NCI-H748 treated with DMSO at 0.1 percent for 48 hours (cell line): ENCODE results near the gene ADNP2.

ENCODE experiments used
- DNase-seq: peaks from one replicate; lab custom pipeline; 2025; lab: John Stamatoyannopoulos, UW

The ADNP2 gene

DNA sequence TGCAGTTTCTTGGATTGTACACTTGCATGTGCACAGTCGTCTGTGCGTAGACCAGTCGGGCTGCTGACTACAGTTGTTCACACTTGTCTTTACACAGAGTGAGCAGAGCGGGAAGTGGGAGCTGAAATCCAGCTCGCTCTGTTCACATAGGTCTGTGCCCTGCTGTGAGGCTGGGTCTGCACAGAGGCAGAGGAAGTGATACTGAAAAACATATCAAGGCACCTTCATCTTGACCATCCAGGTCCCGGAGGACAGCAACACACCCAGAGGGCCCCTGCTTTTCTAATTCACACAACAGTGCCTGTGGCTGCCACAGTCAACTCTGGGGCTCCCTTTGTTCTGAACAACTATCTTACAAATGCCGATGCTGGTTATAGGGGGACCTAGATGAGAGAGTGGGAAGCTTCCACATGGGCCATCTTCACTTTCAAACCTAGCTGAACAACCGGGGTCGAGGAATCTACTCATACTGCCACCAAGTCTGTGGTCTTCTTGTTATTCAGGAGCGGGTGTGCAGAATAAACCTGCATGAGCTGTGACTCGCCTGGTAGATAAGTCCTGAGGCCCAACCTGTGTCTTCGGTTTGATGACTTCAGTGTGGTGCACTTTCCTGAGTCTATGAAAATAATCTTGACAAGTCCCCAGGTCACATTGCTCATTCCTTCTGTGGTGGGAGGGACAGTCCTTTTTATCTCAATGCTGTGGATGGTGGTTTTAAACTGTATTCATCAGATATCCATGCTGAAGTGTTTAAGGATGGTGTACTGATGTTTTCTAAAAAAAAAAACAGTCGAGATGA, 3.5 kb upstream of the ADNP2 start:
- DNase-seq = no peak

DNA sequence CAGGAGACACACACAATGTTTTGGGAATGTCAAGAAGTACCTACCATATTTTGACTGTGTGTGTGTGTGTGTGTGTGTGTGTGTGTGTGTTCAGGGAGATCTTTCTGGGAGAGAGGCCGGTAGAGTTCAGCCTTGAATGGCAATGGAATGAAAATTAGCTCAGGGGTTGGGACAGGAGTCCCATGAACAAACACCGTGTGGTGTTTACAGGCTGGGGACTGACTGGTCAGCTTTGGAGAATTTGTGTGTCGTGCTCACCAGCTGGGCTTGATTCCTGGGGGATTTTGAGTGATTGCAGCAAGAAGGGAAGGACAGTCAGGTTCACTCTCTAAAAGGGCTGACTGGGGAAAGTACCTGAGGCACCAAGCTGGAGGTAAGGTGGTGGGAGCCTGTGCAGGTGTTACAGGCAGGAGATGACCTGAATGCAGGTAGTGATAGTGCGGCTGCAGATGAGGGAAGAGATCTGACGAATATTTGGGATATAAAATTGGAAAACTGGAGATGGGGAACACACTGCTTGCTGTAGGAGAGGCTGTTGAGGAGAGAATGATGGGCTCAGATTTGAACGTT, 2.5 kb upstream of the ADNP2 start:
- DNase-seq = no peak

DNA sequence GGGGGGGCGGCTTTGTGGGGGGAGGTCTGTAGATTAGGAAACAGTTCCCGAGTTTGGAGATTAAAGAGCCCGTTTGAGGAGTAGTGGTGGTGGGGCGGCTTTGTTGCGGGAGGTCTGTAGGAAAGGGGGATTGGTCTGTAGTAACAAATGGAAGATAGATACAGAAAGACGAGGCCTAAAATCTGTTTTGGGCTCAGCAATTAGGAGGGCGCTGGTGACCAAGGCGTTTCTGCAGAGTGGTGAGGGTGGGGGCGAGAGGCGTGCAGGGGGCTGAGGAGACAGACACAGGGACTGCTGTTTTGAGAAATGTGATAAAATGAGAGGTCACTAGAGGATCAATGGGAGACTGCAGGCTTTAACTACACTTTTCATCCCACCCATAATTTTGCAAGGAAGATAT, 1.6 kb upstream of the ADNP2 start:
- DNase-seq = no peak

DNA sequence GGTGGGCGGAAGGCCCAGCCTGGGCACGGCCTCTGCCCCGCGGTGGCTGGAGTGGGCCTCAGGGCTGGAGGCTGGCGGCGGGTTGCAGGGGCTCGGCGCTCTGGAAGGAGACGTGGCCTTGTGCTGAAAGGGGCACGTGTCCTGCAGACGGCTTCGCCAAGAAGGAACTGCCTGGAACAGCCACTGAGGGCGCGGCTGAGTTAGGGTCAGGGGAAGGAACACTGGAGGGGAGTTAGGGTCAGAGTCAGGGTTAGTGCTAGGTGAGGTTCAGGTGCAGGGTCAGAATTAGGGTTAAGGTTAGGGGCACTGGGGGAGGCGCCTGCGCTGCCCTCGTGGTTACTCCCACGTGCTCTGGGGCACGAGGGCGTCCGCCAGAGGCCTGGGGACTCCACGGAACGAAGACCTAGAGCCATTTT, 933 bp upstream of the ADNP2 start:
- no peak for DNase-seq

DNA sequence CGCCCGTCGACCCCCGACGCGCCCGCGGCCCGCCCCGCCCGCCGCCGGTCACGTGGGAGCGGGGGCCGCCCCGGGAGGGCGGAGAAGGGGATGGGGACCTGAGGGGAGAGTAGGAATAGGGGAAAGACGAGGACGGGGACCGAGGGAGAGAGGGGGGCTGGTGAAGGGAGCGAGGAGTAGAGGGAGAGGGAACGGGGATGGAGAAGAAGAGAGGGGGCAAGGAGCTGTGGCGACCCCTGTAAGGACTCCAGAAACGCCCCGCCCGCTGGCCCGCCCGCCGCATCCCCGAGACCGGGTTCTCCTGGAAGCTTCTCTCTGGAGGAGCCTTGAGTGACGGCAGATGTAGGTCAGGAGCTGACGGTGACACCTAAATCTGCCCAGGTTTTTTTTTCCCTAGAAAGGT, 615 bp downstream of the ADNP2 start:
- DNase-seq = peak; percentile 17

DNA sequence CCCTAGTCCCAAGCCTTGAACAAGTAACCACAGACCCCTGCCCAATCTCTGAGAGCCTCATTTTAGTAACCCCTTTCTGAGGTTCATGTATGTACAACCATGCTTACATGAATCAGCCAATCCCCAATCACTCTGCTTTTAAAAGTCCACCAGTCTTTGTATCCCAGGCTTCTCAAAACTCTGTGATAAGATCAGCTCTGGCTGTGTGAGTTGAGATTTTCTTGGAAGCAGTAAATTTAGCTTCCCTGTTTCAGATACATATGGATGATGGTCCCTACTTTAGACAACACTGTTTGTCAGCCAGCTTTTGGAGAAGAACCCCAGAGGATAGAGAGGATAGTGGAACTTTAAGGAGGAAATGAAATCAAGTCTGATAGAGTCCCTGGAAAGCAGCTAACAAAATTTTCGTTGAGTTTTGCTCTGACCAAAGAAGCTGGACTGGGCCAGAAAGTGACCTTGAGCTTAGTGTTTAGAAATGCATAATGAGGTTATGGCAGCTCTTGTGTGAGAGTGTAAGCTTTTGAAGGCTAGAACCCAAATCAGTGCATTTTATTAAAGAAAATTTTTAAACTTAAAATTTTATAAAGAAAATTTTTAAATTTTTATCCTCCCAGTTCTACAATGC, 3.7 kb downstream of the ADNP2 start:
- DNase-seq = no peak

DNA sequence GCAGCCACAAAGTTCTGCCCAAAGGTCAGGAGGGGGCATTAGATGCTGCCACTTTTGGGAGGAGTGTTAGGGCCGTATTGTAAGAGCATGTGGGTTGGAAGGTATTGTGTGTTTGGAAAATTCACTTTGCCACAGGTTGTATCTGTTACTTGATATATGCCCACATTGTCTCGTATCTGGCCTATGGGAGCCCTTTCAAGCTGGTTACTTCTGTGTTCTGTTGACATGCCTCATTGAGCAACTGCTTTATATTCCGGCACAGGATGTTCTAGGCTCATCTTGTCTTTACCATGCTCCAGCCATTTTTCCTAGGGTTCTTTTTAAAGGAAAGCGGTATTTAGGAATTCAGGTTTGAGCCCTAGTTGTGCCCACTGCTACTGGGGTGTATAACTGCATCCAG, 6.0 kb downstream of the ADNP2 start:
- DNase-seq = no peak

DNA sequence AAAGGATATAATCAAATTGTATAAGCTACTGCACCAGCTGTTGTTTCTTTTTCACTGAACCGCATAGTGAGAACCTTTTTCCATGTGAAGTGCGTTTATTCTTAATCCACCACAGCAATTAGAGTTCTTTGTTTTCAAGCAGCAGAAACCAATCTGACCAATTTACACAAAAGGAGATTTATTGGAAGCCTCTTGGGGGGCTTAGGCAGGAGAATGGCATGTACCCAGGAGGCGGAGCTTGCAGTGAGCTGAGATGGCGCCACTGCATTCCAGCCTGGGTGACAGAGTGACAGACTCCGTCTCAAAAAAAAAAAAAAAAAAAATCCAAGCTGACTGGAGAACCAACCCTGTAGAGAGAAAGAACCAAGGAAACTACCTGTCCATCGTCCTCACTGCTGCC, 10.0 kb downstream of the ADNP2 start:
- DNase-seq = no peak

DNA sequence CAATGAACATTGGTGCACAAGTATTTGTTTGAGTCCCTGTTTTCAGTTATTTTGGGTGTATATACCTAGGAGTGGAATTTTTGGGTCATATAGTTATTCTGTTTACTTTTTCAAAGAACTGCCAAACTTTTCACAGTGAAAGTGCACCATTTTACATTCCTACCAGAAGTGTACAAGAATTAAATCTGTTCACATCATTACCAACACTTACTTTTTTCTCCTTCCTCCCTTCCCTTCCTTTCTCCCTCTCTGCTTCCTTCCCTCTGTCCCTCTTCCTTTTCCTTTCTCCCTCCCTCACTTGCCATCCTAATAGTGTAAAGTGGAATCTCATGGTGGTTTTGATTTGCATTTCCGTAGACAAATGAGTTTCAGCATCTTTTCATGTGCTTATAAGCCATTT, 11.9 kb downstream of the ADNP2 start:
- DNase-seq = no peak

DNA sequence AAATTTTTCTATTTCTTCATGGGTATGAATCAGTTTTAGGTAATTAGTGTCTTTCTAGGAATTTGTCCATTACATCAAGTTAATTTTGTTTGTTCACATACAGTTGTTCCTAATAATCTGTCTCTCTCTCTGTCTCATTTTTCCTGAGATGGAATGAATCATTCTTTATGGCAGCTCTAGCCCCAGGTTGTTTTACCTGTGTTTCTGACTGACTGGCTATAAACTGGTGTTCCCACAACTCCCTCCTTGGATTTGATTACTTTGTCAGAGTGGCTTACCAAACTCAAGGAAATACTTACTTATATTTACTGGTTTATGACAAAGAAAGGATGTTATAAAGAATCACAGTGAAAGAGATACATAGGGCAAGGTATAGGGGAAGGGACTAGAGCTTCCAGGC, 15.1 kb downstream of the ADNP2 start:
- no peak for DNase-seq

DNA sequence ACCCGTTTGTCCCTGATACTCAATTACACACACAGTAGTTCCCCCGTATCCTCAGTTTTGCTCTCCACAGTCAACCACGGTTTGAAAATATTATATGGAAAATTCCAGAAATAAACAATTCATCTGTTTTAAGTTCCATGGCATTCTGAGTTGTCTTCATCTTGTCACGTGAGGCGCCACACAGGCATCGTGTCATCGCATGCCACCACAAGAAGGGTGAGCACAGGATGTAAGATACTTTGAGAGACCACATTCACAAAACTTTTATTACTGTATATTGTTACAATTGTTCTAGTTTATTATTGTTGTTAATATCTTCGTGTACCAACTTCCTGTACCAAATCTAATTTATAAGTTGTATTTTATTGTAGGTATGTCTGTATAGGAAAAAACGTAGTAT, 17.7 kb downstream of the ADNP2 start:
- DNase-seq = no peak

DNA sequence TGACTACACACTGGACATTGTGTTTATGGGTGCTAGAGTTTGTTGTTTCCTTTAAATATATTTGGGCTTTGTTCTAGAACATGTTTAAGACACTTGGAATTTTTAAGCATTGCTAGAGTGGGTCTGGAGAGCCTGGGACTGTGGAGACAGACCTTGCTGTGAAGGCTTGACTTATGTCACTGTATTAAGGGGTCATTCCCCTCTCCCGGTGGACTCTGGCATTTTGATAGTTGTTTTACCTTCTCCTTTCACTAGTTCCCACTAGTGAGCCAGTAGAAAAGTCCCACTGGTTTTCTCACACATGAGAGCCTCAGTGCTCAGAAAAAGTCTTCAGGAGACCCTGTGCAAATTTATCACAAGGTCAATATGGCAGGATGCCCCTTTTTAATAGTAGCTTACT, 18.6 kb downstream of the ADNP2 start:
- no peak for DNase-seq

DNA sequence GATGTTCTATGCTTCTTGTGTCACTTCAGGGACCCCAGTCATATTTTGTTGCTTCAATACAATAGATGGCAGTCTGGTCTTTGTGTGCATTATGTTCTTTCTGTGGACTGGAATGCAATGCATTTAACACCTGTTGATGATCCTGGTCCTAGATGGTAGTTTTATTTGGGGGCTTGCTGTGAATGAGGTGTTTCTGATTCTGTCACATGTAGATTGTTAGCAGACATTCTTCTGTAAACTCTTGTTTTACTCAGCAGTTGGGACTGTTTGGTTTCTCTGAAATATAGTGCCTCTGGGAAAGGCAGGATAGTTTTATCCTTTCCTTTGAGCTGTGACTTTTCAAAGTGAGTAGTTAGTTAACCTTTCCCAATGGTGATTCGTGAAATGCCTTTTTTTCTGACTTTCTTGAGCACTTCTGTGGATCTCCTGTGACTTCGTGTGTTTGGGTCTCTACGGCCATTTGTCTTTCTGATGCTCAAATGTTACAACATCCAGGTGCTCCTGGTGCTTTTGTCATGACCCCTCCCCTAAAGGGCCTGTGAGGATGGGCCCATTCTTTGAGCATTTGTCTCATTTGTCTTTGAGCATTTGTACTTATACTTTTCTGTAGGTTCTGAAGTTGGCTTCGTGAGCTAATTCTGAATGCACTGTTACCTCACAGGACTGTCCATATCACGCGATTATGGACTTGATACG, 20.8 kb downstream of the ADNP2 start:
- DNase-seq = no peak

DNA sequence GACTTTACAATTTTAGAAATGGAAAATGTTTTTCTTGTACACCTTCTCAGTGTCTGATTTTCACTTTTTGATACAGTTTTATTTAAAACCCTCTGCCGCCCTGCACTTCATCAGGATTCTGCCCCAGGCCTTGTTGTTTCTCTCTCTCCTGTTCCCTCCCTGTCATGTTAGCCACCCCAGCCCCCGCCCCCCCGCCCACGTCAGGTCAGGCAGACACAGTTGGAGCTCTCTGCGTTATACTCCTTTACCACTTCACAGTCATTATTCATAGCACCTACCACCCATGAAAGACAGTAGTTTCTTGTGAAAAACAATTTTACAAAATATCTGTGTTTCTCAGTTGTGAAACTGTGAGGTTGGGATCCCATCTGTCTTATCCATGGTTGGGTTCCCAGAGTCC, 21.5 kb downstream of the ADNP2 start:
- DNase-seq = no peak

DNA sequence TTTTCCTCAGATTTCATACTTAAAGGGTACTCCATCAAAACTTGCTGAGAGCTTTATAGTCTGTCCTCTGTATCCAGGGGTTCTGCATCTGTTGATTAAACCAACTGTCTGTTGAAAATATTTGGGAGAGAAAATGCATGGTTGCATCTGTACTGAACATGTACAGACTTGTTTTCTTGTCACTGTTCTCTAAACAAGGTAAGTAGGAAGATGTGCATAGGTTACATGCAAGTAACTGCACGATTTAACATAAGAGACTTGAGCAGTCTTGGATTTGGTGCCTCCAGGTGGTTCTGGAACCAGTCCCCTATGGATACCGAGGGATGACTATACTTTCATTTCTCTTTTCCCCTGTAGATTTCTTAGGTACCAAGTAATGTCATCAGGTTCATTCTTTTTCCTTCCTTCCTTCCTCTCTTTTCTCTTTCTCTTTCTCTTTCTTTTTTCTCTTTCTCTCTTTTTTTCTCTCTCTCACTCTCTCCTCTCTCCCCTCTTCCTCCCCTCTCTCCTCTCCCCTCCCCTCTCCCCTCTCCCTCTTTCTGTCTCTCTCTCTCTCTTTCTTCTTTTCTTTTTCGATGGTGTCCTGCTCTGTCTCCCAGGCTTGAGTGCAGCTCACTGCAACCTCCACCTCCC, 23.2 kb downstream of the ADNP2 start:
- DNase-seq = no peak

DNA sequence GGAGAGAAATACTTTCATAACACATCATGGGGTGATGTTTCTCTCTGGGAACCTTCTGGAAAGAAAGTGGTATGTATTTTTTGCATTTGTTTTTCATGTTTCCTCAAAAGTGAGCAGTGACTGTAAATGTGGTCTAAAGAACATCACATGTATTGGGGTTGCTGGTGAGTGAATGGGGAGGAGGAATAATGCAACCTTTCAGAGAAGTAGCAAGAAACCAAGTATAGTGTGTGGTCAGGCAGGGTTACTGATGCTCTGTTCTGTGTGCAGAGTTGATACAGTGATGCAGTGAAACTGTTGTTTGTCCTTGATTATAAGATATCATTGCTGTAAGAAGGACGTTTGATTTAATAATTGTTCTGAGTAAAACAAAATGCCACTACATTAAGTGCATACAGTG, 24.1 kb downstream of the ADNP2 start:
- DNase-seq = no peak

DNA sequence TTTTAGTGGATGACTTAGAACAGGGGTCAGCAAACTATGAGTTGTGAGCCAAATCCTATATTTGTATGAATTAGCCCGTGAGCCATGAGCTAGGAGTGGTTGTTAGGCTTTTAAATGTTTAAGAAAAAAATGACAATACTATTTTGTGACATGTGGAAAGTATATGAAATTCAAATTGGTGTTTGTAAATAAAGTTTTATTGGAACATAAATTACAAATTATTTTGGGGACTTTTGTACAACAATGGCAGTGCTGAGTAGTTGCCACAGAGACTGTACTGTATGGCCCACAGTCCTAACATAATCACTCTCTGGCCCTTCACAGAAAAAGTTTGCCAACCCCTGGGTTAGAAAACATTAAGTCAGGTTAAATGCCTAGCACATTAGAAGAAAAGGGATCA, 26.1 kb downstream of the ADNP2 start:
- no peak for DNase-seq

DNA sequence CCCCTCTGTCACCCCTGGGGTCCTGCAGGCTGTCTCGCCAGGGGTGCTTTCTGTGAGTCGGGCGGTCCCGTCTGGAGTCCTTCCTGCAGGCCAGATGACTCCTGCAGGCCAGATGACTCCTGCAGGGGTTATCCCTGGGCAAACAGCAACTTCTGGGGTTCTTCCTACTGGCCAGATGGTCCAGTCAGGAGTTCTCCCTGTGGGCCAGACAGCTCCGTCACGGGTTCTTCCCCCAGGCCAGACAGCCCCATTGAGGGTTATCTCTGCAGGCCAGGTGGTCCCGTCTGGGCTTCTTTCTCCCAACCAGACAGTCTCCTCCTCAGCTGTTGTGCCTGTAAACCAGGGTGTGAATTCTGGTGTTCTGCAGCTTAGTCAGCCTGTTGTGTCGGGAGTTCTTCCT, 27.6 kb downstream of the ADNP2 start:
- DNase-seq = no peak

DNA sequence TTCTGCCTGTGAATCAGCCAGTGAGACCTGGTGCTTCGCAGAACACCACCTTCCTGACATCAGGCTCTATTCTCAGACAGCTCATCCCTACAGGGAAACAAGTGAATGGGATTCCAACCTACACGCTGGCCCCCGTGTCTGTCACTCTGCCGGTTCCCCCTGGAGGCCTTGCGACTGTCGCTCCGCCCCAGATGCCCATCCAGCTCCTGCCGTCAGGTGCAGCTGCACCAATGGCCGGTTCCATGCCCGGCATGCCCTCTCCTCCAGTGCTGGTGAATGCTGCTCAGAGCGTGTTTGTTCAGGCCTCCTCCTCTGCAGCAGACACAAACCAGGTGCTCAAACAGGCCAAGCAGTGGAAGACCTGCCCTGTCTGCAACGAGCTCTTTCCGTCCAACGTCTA, 28.1 kb downstream of the ADNP2 start:
- no peak for DNase-seq

DNA sequence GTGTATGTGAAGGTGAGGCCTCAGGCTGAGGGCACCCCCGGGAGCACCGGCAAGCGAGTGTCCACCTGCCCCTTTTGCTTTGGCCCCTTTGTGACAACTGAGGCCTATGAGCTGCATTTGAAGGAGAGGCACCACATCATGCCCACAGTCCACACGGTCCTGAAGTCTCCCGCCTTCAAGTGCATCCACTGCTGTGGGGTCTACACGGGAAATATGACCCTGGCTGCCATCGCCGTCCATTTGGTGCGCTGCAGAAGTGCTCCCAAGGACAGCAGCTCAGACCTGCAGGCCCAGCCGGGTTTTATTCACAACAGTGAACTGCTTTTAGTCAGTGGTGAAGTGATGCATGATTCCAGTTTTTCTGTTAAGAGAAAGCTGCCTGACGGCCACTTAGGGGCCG, 28.9 kb downstream of the ADNP2 start:
- no peak for DNase-seq

DNA sequence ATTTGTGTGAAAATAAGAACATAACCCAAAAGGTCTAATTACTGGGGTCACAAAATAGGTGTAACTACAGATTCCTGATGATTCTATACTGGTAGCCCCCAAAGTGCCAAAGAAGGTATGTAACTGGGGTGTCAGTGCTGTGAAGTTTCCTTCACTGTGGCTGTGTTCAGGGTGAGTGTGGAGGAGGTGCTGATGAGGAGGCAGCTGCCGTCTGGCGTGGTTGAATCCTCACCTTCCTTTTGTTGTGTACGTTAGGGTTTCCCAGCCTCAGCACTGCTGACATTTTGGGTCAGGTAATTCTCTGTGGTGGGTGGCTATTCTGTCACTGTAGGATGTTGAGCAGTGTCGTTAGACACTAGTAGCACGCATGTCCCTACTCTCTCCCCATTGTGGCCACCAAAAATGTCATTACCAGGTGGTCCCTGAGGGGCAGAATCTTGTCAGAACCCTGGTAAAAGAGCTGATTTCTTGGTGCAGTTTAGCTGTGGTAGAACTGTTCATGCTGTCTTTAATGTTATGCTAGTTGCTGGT, 31.5 kb downstream of the ADNP2 start:
- DNase-seq = no peak

DNA sequence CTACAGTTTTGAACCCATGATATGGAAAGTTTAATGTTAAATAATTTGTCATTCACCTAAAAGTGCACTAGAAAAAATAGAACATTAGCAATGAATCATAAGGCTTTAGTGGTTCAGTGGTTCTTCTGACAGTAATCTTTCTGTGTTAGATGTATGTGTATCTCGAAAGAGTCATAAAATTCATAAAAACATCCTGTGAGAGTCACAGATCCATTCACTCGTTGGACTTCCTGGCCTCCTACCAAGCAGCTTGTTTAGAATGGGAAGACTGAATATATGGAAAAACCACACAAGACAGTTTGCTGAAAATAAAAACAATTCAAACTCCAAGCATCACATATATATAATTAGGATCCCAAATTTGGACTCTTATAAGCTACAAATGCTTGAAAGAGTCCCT, 34.8 kb downstream of the ADNP2 start:
- DNase-seq = no peak
